GM12801 (cell line): ENCODE data around the gene TEKT5.

Experiments
- TF ChIP-seq, protein P1 (sequence below): IDR thresholded peaks from one replicate; pipeline ENCODE4 v1.5.1; 2011; ENCODE audit warnings: control low read depth; ENCODE audit not compliant: insufficient read length; ENCODE audit errors: extremely low read depth

Gene TEKT5

GRCh38 chr16:10616756-10617640, 77.7 kb downstream of the TEKT5 start:
- TF ChIP-seq, protein P1, sequence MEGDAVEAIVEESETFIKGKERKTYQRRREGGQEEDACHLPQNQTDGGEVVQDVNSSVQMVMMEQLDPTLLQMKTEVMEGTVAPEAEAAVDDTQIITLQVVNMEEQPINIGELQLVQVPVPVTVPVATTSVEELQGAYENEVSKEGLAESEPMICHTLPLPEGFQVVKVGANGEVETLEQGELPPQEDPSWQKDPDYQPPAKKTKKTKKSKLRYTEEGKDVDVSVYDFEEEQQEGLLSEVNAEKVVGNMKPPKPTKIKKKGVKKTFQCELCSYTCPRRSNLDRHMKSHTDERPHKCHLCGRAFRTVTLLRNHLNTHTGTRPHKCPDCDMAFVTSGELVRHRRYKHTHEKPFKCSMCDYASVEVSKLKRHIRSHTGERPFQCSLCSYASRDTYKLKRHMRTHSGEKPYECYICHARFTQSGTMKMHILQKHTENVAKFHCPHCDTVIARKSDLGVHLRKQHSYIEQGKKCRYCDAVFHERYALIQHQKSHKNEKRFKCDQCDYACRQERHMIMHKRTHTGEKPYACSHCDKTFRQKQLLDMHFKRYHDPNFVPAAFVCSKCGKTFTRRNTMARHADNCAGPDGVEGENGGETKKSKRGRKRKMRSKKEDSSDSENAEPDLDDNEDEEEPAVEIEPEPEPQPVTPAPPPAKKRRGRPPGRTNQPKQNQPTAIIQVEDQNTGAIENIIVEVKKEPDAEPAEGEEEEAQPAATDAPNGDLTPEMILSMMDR = no peak

GRCh38 chr16:10616419-10616755, 78.3 kb downstream of the TEKT5 start:
- TF ChIP-seq, protein P1 = no peak

DNA sequence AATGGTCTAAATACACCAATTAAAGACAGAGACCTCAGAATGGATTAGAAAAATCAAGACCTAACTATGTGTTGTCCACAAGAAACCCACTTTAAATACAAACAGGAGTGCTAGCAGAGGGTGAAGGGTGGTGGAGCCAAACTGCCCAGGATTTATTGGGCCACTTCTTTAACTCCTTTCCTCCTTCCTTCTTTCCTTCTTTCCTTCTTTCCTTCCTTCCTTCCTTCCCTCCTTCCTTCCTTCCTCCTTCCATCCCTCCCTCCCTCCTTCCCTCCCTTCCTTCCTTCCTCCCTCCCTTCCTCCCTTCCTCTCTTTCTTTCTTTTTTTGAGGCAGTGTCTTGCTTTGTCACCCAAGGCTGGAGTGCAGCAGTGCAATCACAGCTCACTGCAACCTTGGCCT, 80.0 kb downstream of the TEKT5 start:
- TF ChIP-seq, protein P1 = no peak

DNA sequence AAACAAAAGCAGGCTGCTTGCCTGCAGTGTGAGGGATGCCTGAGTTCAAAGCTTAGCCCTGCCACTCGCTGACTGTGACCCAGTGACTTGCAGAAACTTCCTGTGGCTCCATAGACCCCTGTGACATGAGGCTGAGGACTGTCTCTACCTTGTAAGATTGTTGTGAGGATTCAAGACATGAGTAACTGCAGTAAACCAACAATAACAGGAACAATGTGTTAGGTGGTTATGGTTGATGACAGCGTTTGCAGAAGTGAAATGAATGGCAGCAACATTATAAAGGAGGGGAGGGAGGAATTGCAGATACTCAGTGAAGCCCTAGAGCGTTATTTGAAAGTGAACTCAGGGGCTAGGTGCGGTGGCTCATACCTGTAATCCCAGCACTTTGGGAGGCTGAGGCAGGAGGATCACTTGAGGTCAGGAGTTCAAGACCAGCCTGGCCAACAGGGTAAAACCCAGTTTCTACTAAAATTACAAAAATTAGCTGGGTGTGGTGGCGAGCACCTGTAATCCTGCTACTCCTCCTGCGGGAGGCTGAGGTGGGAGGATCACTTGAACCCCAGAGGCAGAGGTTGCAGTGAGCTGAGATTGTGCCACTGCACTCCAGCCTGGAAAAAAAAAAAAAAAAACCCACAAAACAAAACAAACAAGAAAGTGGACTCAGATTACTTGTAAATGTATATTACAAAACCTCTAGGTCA, 80.8 kb downstream of the TEKT5 start:
- TF ChIP-seq, protein P1 = no peak

- TF ChIP-seq, protein P1 = no peak
Observed at GRCh38 chr16:10612649-10613179, 82.0 kb downstream of the TEKT5 start.

DNA sequence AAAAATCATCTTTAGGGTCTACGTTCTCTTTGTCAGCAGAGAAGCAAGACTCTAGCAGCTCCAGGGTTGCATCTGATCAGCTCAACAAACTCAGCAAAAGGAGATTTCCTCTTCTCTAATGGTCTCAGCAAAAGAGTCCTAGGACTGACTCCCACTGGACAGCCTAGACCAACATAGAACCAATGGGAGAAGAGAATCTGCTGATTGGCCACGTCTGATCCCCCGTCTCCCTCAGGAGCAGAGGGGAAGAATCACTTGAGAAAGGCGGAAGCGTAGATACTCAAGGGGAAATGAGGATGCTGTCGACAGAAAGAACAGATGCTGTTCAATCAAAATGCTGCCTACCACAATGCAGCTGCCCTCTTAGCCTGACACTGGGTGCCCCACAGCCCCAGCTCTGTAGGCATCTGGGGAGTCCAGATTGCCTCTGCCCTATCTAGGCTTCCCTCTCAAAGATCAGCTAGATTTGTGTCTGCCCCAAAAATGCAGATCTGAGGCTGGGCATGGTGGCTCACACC, 82.8 kb downstream of the TEKT5 start:
- TF ChIP-seq, protein P1 = no peak

DNA sequence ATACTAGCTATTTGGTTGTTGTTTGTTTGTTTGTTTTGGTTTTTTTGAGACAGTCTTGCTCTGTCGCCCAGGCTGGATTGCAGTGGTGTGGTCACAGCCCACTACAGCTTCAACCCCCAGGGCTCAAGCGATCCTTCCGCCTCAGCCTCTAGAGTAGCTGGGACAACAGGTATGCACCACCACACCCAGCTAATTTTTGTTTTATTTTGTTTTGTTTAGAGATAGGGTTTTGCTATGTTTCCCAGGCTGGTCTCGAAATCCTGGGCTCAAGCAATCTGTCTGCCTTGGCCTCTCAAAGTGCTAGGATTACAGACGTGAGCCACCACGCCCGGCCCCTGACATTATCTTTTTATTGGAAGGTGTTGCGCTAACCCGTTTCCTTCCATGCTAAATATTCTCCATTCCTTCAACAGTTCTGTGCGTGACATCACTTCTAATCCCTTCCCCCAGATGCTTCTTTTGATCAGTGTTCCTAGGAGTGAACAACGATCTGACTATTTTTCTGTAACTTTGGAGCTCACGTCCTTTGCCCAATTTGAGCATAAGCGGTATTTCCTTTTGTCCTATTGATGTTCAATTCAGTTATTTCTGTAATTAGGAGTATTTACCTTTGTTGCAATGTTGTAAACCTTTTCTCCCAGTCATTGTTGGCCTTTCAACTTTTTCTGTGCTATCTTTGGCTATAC, 84.1 kb downstream of the TEKT5 start:
- TF ChIP-seq, protein P1 = no peak
